K562 (cell line): Measurements from ENCODE around the gene EMID1. TPM values are rescaled to one million over a fixed set of nuclear protein-coding genes. Genes with fewer than 3 reads are reported as not detected.

Experiments used
- ATAC-seq: fragments of 200-7000 bp; cut with Tn5 transposase; 3 replicates; pipeline ENCODE4 v1.9.1; 2020; ENCODE audit warnings: moderate library complexity
- BruUV-seq: library from RNA; stranded (reverse); fragments of 400-500 nt; replicated peaks from 2 replicates; lab custom pipeline; 2021; lab: Mats Ljungman, UMichigan
- CTCF ChIA-PET: fragments of 300-600 bp; formaldehyde crosslinking; extraction: SDS; loops from one replicate; lab custom pipeline; 2021; ENCODE audit warnings: low intra/inter-chr PET ratio; lab: Yijun Ruan, JAX
- POLR2A ChIA-PET: fragments of 300-600, 350-650 bp; sonication (Branson Sonifier 250); formaldehyde crosslinking; extraction: SDS; loops from one replicate; lab custom pipeline; 2021; ENCODE audit warnings: antibody characterized with exemption, inconsistent platforms; lab: Yijun Ruan, JAX
- DNase-seq, 4 experiments: peaks; one replicate each; pipeline versions ENCODE4 v3.0.0 to v3.0.0-alpha.2; 2011 to 2018; ENCODE audit warnings: low spot score in 3 of 4, mixed read lengths in 3 of 4; ENCODE audit errors: extremely low read depth in 1 of 4
- FAIRE-seq: peaks from 2 replicates; lab custom pipeline; 2011; peaks lifted over from hg19 to GRCh38; lab: Jason Lieb, UNC
- H2AFZ ChIP-seq: 2 replicates; pipeline ENCODE4 v1.6.0; 2011; ENCODE audit warnings: low read depth, low read length, control low read depth, inconsistent platforms
- H3K27ac ChIP-seq: fragments of 200-600 bp; 3 replicates; pipeline ENCODE4 v1.8.0; 2011; ENCODE audit warnings: low read depth, mild to moderate bottlenecking, control low read depth, inconsistent platforms, low read length, moderate library complexity, mixed read lengths; ENCODE audit errors: extremely low read depth
- H3K27me3 ChIP-seq, 2 experiments: fragments of 300-600 bp in 1 of 2; 2 replicates in 1 of 2; 3 replicates in 1 of 2; pipeline versions ENCODE4 v1.6.0 to v1.8.0; 2011; ENCODE audit warnings: inconsistent platforms in 2 of 2, low read length in 2 of 2, mild to moderate bottlenecking in 1 of 2, mixed read lengths in 1 of 2, moderate library complexity in 1 of 2; ENCODE audit not compliant: control insufficient read depth in 2 of 2, insufficient read depth in 2 of 2
- H3K36me3 ChIP-seq: fragments of 300-600 bp; 3 replicates; pipeline ENCODE4 v1.8.0; 2011; ENCODE audit warnings: mild to moderate bottlenecking, low read length, inconsistent platforms; ENCODE audit not compliant: control insufficient read depth, insufficient read depth
- H3K4me1 ChIP-seq, 2 experiments: fragments of 200-600 bp in 1 of 2; replicated peaks in 1 of 2; 2 replicates in 1 of 2; 3 replicates in 1 of 2; pipeline versions ENCODE4 v1.5.1 to v1.8.0; 2011; ENCODE audit warnings: inconsistent platforms in 2 of 2, low read length in 2 of 2, mild to moderate bottlenecking in 1 of 2, mixed read lengths in 1 of 2, moderate library complexity in 1 of 2; ENCODE audit not compliant: control insufficient read depth in 2 of 2, insufficient read depth in 2 of 2
- H3K4me2 ChIP-seq: 2 replicates; pipeline ENCODE4 v1.6.1; 2011; ENCODE audit warnings: low read length, control low read depth, inconsistent platforms, mixed read lengths; ENCODE audit not compliant: insufficient read depth
- H3K4me3 ChIP-seq: fragments of 200-600 bp; sonication (generic), shearing (Covaris generic); 2 replicates; pipeline ENCODE4 v1.5.1; 2016; ENCODE audit warnings: control low read depth, inconsistent platforms
- H3K79me2 ChIP-seq: fragments of 200-600 bp; 3 replicates; pipeline ENCODE4 v1.8.0; 2011; ENCODE audit warnings: low read length, inconsistent platforms; ENCODE audit not compliant: control insufficient read depth, insufficient read depth
- H3K9ac ChIP-seq, 2 experiments: 2 replicates each; pipeline versions ENCODE4 v1.6.0 to v1.6.1; 2011; ENCODE audit warnings: low read depth in 2 of 2, low read length in 2 of 2, control low read depth in 1 of 2, inconsistent platforms in 1 of 2, mild to moderate bottlenecking in 1 of 2, mixed read lengths in 1 of 2; ENCODE audit not compliant: insufficient read depth in 1 of 2
- H3K9me1 ChIP-seq: one replicate; pipeline ENCODE4 v1.6.0; 2011; ENCODE audit warnings: inconsistent platforms, mild to moderate bottlenecking, low read length, moderate library complexity; ENCODE audit not compliant: control insufficient read depth, insufficient read depth
- H3K9me3 ChIP-seq: replicated peaks from 2 replicates; pipeline ENCODE4 v1.5.1; 2011; ENCODE audit warnings: low read depth, low read length, inconsistent platforms; ENCODE audit not compliant: control insufficient read depth, insufficient read depth
- H4K20me1 ChIP-seq: replicated peaks from 2 replicates; pipeline ENCODE4 v1.6.1; 2011; ENCODE audit warnings: low read length, inconsistent platforms, mixed read lengths; ENCODE audit not compliant: control insufficient read depth, insufficient read depth
- CBX2 ChIP-seq: fragments of 200-600 bp; sonication (generic); IDR thresholded peaks from one replicate; pipeline ENCODE4 v1.6.1; 2012; ENCODE audit warnings: mild to moderate bottlenecking, low read length, inconsistent platforms; ENCODE audit not compliant: insufficient read depth, poor library complexity, severe bottlenecking
- DNMT1 ChIP-seq: fragments of 450-650 bp; IDR thresholded peaks from 2 replicates; pipeline ENCODE4 v1.6.1; 2016; ENCODE audit warnings: antibody characterized with exemption, mild to moderate bottlenecking
- FOXK2 ChIP-seq, 2 experiments: fragments of 450-650 bp; IDR thresholded peaks in 1 of 2; conservative IDR thresholded peaks in 1 of 2; 2 replicates each; pipeline ENCODE4 v1.6.1; 2016; ENCODE audit warnings: low read depth in 2 of 2, mild to moderate bottlenecking in 1 of 2
- KHSRP ChIP-seq: fragments of 450-650 bp; IDR thresholded peaks from 2 replicates; pipeline ENCODE4 v1.6.1; 2017
- L3MBTL2 ChIP-seq: fragments of 450-650 bp; IDR thresholded peaks from 2 replicates; pipeline ENCODE4 v1.6.1; 2016; ENCODE audit warnings: mild to moderate bottlenecking, moderate library complexity
- MED1 ChIP-seq: sonication (generic); formaldehyde crosslinking; IDR thresholded peaks from 2 replicates; pipeline ENCODE4 v1.8.1; 2023; ENCODE audit warnings: missing genetic modification reagents, borderline replicate concordance
- MLLT1 ChIP-seq, 2 experiments: fragments of 450-650 bp; IDR thresholded peaks; 2 replicates each; pipeline ENCODE4 v1.6.1; 2016
- RBBP5 ChIP-seq: fragments of 200-600 bp; sonication (generic); IDR thresholded peaks from 2 replicates; pipeline ENCODE4 v1.6.1; 2012; ENCODE audit warnings: borderline replicate concordance, mild to moderate bottlenecking, low read length, control low read depth, inconsistent platforms; ENCODE audit not compliant: insufficient read depth, poor library complexity, severe bottlenecking
- SMARCE1 ChIP-seq: fragments of 450-650 bp; IDR thresholded peaks from 2 replicates; pipeline ENCODE4 v1.7.1; 2016; ENCODE audit warnings: mild to moderate bottlenecking
- TBP ChIP-seq: optimal IDR thresholded peaks from 2 replicates; pipeline ENCODE3; 2011; ENCODE audit warnings: low read depth, low read length, improper control_type of control experiment
- ZFP36 ChIP-seq: fragments of 150-350 bp; IDR thresholded peaks from 2 replicates; pipeline ENCODE4 v1.6.1; 2018; ENCODE audit warnings: low read length, low read depth; ENCODE audit not compliant: partially characterized antibody
- ZNF717 ChIP-seq: fragments of 250-450 bp; sonication (Bioruptor Pico); IDR thresholded peaks from 2 replicates; pipeline ENCODE4 v1.5.0; 2021
- WGBS: fragments of 100-300 bp; shearing (Covaris generic); methylation state at CpG from one replicate; pipeline ENCODE4 v1.1.6; 2016; ENCODE audit warnings: low coverage, mixed read lengths; ENCODE audit not compliant: insufficient coverage; ENCODE audit errors: missing lambda C conversion rate; 5-methylcytosine and 5-hydroxymethylcytosine counted together
- in situ Hi-C: fragments of 300-500 bp; cut with MboI; formaldehyde crosslinking; loops from 4 replicates; pipeline ENCODE4 v1.15.0; 2018; ENCODE audit warnings: inconsistent platforms, mixed read lengths
- intact Hi-C: fragments of 100-400 bp; cut with micrococcal nuclease; formaldehyde crosslinking; loops from 2 replicates; pipeline ENCODE4 v1.14.2; 2022
- polyA plus RNA-seq, 8 experiments: library from polyadenylated mRNA; depleted of rRNA in 4 of 8; stranded (reverse) in 5 of 8; unstranded in 3 of 8; fragments of >200 nt; fragmentation: Nextera tagmentation in 2 of 8; fragmentation: Illumina TruSeq in 1 of 8; extraction: Ambion mirVana in 2 of 8; extraction: Trizol in 1 of 8; gene quantifications; 2 replicates each; pipeline versions ENCODE4 v1.2.1 to v1.2.3, GENCODE V29; 2011 to 2014; ENCODE audit warnings: inconsistent platforms in 1 of 8, missing spikeins in 1 of 8
- total RNA-seq, 7 experiments: library from RNA; depleted of rRNA in 6 of 7; stranded (reverse); fragments of >200 nt in 6 of 7; fragmentation: Illumina TruSeq in 2 of 7; extraction: Trizol in 2 of 7; gene quantifications; 2 replicates each; pipeline versions ENCODE4 v1.2.1 to v1.2.3, GENCODE V29; 2011 to 2021; ENCODE audit warnings: low replicate concordance in 1 of 7

The EMID1 gene
- total and polyA plus RNA-seq, 9 of the 15 experiments (the other 6 are each of a cell fraction or from before 2014, with no cell fraction given), result 0.15 to 7.2 (median 2.7) TPM

- in situ Hi-C loops, result no loop called here
- H2AFZ ChIP-seq, result no peak overlapping the region
- peak overlapping the region; percentile 84; the same call in 1 of the 2 replicates for H3K4me2 ChIP-seq
- no peak for DNase-seq
- H3K9me3 ChIP-seq, result no peaks in the 10 kb centered on the region
- H4K20me1 ChIP-seq, result no peaks in the 10 kb centered on the region
- H3K36me3 ChIP-seq, result no peaks in the 10 kb centered on the region
- intact Hi-C loops, result no loop called here
- no TSS peak for BruUV-seq
- TF ChIP-seq CBX2 (no peak), SMARCE1 (no peak), ZFP36 (no peak), MLLT1 (IDR thresholded peaks at IDR 0.05) (no peak), RBBP5 (no peak), ZNF717 (CRISPR knock-in tag) (no peak), DNMT1 (no peak), KHSRP (no peak), L3MBTL2 (no peak), TBP (no peak), MED1 (no peak), FOXK2 (conservative IDR thresholded peaks at IDR 0.05 in 1 of 2, IDR thresholded peaks at IDR 0.05 in 1 of 2; ENCODE audit: low read depth in 2 of 2) (no peak)
- TF ChIP-seq, all 486 proteins: peak for 0
- Histone ChIP-seq H3K27me3 (no peaks in the 10 kb centered on the region), H3K9me1 (no peaks in the 10 kb centered on the region), H3K79me2 (peaks cover 16% of the 10 kb centered on the region; the same call in 2 of the 3 replicates), H3K9ac (peak overlapping the region in 1 of 2 experiments; percentile 67; a peak in 1 of 4 replicates), H3K4me3 (no peak overlapping the region), H3K4me1 (peaks cover 31 to 46% of the 10 kb centered on the region in 2 experiments), H3K27ac (no peak overlapping the region)
- FAIRE-seq (peak; percentile 29), ATAC-seq (no peak)
- WGBS, result 74% methylated on average over 5 of the region's 5 CpGs
- POLR2A ChIA-PET, result interaction anchor here (0.6 kb wide), 1 partner anchor 11 kb away, joined by 3 read pairs; no protein-coding TSS in a partner anchor
- CTCF ChIA-PET, result no interaction called here
Observed at GRCh38 chr22:29207243-29207550, 1.5 kb downstream of the EMID1 start.
